Thyroid gland (tissue), 4 donors: ENCODE measurements around the gene SNRPD3.

ENCODE experiments used
- POLR2A ChIP-seq, 2 donors: fragments of 450-650 bp; IDR thresholded peaks; one replicate each; pipeline ENCODE4 v1.6.1; 2017; ENCODE audit warnings: antibody characterized with exemption in 2 of 2, mild to moderate bottlenecking in 2 of 2, moderate library complexity in 1 of 2
- TF ChIP-seq, protein P1 (sequence below), 6 experiments: fragments of 200-600 bp in 3 of 6; fragments of 450-650 bp in 3 of 6; sonication (generic) in 3 of 6; IDR thresholded peaks; one replicate each; pipeline ENCODE4 v1.5.1; 2016 to 2019; ENCODE audit warnings: antibody characterized with exemption in 6 of 6, mild to moderate bottlenecking in 2 of 6, inconsistent platforms in 1 of 6, moderate library complexity in 1 of 6

GRCh38 chr22:24592058-24592850 lies 36.5 kb downstream of the SNRPD3 start:
- TF ChIP-seq, protein P1, sequence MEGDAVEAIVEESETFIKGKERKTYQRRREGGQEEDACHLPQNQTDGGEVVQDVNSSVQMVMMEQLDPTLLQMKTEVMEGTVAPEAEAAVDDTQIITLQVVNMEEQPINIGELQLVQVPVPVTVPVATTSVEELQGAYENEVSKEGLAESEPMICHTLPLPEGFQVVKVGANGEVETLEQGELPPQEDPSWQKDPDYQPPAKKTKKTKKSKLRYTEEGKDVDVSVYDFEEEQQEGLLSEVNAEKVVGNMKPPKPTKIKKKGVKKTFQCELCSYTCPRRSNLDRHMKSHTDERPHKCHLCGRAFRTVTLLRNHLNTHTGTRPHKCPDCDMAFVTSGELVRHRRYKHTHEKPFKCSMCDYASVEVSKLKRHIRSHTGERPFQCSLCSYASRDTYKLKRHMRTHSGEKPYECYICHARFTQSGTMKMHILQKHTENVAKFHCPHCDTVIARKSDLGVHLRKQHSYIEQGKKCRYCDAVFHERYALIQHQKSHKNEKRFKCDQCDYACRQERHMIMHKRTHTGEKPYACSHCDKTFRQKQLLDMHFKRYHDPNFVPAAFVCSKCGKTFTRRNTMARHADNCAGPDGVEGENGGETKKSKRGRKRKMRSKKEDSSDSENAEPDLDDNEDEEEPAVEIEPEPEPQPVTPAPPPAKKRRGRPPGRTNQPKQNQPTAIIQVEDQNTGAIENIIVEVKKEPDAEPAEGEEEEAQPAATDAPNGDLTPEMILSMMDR (IDR thresholded peaks at IDR 0.05): no peak
- no peak for TF ChIP-seq POLR2A (IDR thresholded peaks at IDR 0.05)
